GM19372 (cell line): ENCODE data around the gene BAHCC1.

Source experiments
- ATAC-seq: cut with Tn5 transposase; IDR thresholded peaks from one replicate; pipeline ENCODE4 v1.9.1; 2021; ENCODE audit warnings: mild to moderate bottlenecking, low read depth, moderate library complexity; ENCODE audit not compliant: unreplicated experiment

Gene BAHCC1

GRCh38 chr17:81385320-81386111, 9.7 kb upstream of the BAHCC1 start:
- no peak for ATAC-seq

- ATAC-seq: no peak
Observed at GRCh38 chr17:81386141-81386645, 9.1 kb upstream of the BAHCC1 start.

GRCh38 chr17:81386646-81387099, 8.6 kb upstream of the BAHCC1 start:
- no peak for ATAC-seq

- no peak for ATAC-seq
Observed at GRCh38 chr17:81387100-81388090, 7.9 kb upstream of the BAHCC1 start.

GRCh38 chr17:81388091-81388611, 7.1 kb upstream of the BAHCC1 start:
- no peak for ATAC-seq

- no peak for ATAC-seq
Observed at GRCh38 chr17:81388612-81389367, 6.5 kb upstream of the BAHCC1 start.

GRCh38 chr17:81389585-81389984, 5.7 kb upstream of the BAHCC1 start:
- no peak for ATAC-seq

GRCh38 chr17:81390029-81390872, 5.0 kb upstream of the BAHCC1 start:
- ATAC-seq: no peak

GRCh38 chr17:81390873-81391255, 4.4 kb upstream of the BAHCC1 start:
- no peak for ATAC-seq

- no peak for ATAC-seq
Observed at GRCh38 chr17:81391293-81391935, 3.8 kb upstream of the BAHCC1 start.

GRCh38 chr17:81391936-81392908, 3.0 kb upstream of the BAHCC1 start:
- no peak for ATAC-seq

GRCh38 chr17:81392909-81393654, 2.2 kb upstream of the BAHCC1 start:
- ATAC-seq: no peak

- ATAC-seq: no peak
Observed at GRCh38 chr17:81393684-81394376, 1.4 kb upstream of the BAHCC1 start.

GRCh38 chr17:81394377-81394920, 808 bp upstream of the BAHCC1 start:
- no peak for ATAC-seq

GRCh38 chr17:81395600-81396277, 482 bp downstream of the BAHCC1 start:
- no peak for ATAC-seq
